Activated T-cell treated with anti-CD3 and anti-CD28 coated beads, Interleukin-2, amount 50 U/mL, for 4 hours (primary cell): ENCODE measurements around the gene CAPZA1. TPM values are rescaled to one million over a fixed set of nuclear protein-coding genes. Genes with fewer than 3 reads are reported as not detected.

Experiments used
- ATAC-seq, 2 donors: fragments of 200-7000 bp; cut with Tn5 transposase; one replicate each; pipeline ENCODE4 v1.10.0; 2021
- DNase-seq: peaks from one replicate; pipeline ENCODE4 v3.0.0-alpha.2; 2020
- H3K27me3 Mint-ChIP-seq: one replicate; pipeline ENCODE4 v1.8.0; 2021; ENCODE audit warnings: low read depth, mixed read lengths
- H3K36me3 Mint-ChIP-seq: one replicate; pipeline ENCODE4 v1.8.0; 2022; ENCODE audit warnings: mixed read lengths; ENCODE audit not compliant: insufficient read depth
- H3K4me1 Mint-ChIP-seq: one replicate; pipeline ENCODE4 v1.8.0; 2021; ENCODE audit warnings: low read depth, mixed read lengths
- H3K4me3 Mint-ChIP-seq: one replicate; pipeline ENCODE4 v1.8.0; 2021; ENCODE audit warnings: mild to moderate bottlenecking, moderate library complexity, mixed read lengths
- H3K9me3 Mint-ChIP-seq: one replicate; pipeline ENCODE4 v1.8.0; 2021; ENCODE audit warnings: mixed read lengths
- total RNA-seq, 3 donors: library from RNA; stranded (reverse); gene quantifications; one replicate each; pipeline ENCODE4 v1.2.1, GENCODE V29; 2021

Gene CAPZA1
- total RNA-seq, 3 donors from 2014 or later: 247 to 263 (median 259) TPM

GRCh38 chr1:112696578-112697314, 77.1 kb downstream of the CAPZA1 start:
- no peak for DNase-seq
- Mint-ChIP-seq H3K36me3 (peaks cover 20% of the 10 kb centered on the region), H3K4me3 (no peak overlapping the region), H3K27me3 (no peaks in the 10 kb centered on the region), H3K4me1 (peaks cover 26% of the 10 kb centered on the region), H3K9me3 (no peaks in the 10 kb centered on the region)
- no peak for ATAC-seq

GRCh38 chr1:112697781-112698201, 78.2 kb downstream of the CAPZA1 start:
- Mint-ChIP-seq H3K4me1 (peaks cover 35% of the 10 kb centered on the region), H3K36me3 (peaks cover 18% of the 10 kb centered on the region), H3K4me3 (no peak overlapping the region), H3K27me3 (no peaks in the 10 kb centered on the region), H3K9me3 (no peaks in the 10 kb centered on the region)
- ATAC-seq: no peak
- DNase-seq: no peak

GRCh38 chr1:112698366-112699310, 79.0 kb downstream of the CAPZA1 start:
- ATAC-seq (no peak), DNase-seq (no peak)
- Mint-ChIP-seq H3K36me3 (peaks cover 15% of the 10 kb centered on the region), H3K9me3 (no peaks in the 10 kb centered on the region), H3K4me1 (peaks cover 41% of the 10 kb centered on the region), H3K4me3 (no peak overlapping the region), H3K27me3 (no peaks in the 10 kb centered on the region)

DNA sequence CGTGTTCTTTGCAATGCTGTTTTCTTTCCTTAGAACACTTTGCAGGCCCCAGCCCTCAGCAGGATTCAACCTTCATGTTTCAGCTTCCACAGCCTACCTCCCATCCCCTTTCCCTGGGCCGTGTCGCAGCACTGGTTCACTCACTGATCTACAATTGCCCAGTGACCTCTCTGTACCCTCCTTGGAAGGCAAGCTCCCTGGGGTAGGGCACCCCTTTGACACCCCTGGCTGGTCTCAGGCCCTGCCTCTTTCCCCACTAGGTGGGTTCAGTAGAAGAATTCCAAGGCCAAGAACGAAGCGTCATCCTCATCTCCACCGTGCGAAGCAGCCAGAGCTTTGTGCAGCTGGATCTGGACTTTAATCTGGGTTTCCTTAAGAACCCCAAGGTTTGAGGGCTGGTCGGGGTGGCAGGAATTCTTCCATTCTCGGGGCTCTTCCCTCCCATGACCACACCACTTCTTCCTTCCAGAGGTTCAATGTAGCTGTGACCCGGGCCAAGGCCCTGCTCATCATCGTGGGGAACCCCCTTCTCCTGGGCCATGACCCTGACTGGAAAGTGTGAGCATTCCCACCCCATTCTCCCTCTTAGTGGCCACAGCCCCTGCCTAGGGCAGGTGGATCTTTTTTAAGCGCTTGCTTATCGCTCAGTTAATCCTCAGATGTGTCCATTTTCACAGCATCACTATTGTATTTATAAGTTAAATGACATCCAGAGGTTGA, 80.0 kb downstream of the CAPZA1 start:
- Mint-ChIP-seq H3K4me1 (peaks cover 49% of the 10 kb centered on the region), H3K36me3 (peaks cover 15% of the 10 kb centered on the region), H3K27me3 (no peaks in the 10 kb centered on the region), H3K4me3 (no peak overlapping the region), H3K9me3 (no peaks in the 10 kb centered on the region)
- ATAC-seq: no peak
- no peak for DNase-seq

DNA sequence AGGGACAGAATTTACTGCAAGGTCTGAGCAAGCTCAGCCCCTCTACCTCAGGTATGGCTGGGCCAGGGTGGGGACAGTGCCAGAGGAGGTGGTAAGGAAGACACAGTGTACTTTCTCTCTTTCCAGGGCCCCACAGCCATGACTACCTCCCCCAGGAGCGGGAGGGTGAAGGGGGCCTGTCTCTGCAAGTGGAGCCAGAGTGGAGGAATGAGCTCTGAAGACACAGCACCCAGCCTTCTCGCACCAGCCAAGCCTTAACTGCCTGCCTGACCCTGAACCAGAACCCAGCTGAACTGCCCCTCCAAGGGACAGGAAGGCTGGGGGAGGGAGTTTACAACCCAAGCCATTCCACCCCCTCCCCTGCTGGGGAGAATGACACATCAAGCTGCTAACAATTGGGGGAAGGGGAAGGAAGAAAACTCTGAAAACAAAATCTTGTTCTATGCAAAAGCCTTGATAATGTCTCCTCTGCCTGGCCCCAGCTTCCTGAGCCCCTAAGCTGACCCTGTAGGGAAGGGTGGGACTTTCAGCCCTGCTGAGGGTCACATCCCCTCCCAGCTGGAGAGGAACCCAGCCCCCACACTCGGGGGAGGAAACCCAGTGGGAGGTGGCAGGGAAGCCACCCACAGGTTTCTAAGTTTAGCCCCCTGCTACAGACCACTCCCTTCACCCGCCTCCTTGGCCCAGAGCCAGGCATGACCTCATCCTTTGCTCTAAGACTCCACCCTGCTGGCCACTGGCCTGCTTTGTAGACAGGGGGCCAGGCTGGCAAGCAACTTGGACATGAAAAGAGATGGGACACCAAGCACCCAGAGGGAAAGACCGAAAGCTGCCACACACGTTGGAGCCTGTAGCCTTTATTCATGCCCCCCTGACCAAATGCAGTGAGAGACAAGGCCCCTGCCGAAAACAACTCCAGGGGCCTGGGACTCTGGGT, 80.9 kb downstream of the CAPZA1 start:
- peaks cover 58% of the 10 kb centered on the region for H3K4me1 Mint-ChIP-seq
- DNase-seq: peak; percentile 65

GRCh38 chr1:112701227-112702066, 81.8 kb downstream of the CAPZA1 start:
- H3K27me3 Mint-ChIP-seq: no peaks in the 10 kb centered on the region
- ATAC-seq: no peak
- peaks cover 13% of the 10 kb centered on the region for H3K36me3 Mint-ChIP-seq
- H3K9me3 Mint-ChIP-seq: no peaks in the 10 kb centered on the region
- H3K4me3 Mint-ChIP-seq: no peak overlapping the region
- DNase-seq: no peak
- H3K4me1 Mint-ChIP-seq: peaks cover 64% of the 10 kb centered on the region

More for the DNA sequence above, 80.9 kb downstream of the CAPZA1 start:
- no peaks in the 10 kb centered on the region for H3K9me3 Mint-ChIP-seq
- H3K4me3 Mint-ChIP-seq: peak overlapping the region; percentile 2
- peaks cover 13% of the 10 kb centered on the region for H3K36me3 Mint-ChIP-seq
- H3K27me3 Mint-ChIP-seq: no peaks in the 10 kb centered on the region
- peak; percentile 27 to 31 for ATAC-seq

- no peak for DNase-seq
- H3K27me3 Mint-ChIP-seq: no peaks in the 10 kb centered on the region
- no peak overlapping the region for H3K4me3 Mint-ChIP-seq
- H3K4me1 Mint-ChIP-seq: peaks cover 64% of the 10 kb centered on the region
- H3K36me3 Mint-ChIP-seq: peaks cover 13% of the 10 kb centered on the region
- H3K9me3 Mint-ChIP-seq: no peaks in the 10 kb centered on the region
- ATAC-seq: no peak
Measured at GRCh38 chr1:112702067-112702395, 82.4 kb downstream of the CAPZA1 start.

DNA sequence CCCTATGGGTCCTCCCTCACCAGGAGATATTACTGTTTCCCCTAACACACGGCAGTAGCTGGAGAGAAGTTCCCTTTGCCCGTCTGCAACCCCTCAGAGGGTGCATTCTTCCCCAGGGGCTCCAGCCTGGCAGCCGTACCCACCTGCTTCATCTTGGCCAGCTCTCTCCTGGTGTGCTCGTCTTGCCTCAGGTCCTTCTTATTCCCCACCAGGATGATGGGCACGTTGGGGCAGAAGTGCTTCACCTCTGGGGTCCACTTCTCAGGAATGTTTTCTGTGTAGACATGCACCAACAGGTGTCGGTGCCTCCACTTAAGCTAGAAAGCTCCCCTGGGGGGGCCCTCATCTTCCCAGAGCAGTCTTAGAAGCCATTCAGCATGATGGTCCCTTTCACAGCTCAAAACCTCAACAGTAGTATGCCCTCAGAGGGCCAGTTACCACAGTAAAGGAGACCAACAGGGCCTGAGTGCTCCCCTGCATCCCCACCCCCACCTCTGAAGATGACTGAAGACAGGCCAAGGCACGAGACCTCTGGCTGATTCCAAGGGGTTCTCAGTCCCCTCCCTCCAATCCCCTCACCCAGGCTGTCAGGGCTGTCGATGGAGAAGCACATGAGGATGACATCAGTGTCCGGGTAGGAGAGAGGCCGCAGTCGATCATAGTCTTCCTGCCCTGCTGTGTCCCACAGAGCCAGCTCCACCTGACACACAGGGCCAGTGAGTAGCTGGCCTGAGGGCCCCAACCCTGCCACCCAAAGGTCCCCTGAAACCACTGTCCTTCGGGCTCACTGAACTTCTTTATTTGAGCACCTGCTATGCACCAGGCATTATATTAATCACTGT, 83.0 kb downstream of the CAPZA1 start:
- no peak overlapping the region for H3K4me3 Mint-ChIP-seq
- DNase-seq (no peak), ATAC-seq (no peak)
- H3K27me3 Mint-ChIP-seq: peaks cover 1% of the 10 kb centered on the region
- H3K36me3 Mint-ChIP-seq: peaks cover 12% of the 10 kb centered on the region
- peaks cover 68% of the 10 kb centered on the region for H3K4me1 Mint-ChIP-seq
- H3K9me3 Mint-ChIP-seq: no peaks in the 10 kb centered on the region

DNA sequence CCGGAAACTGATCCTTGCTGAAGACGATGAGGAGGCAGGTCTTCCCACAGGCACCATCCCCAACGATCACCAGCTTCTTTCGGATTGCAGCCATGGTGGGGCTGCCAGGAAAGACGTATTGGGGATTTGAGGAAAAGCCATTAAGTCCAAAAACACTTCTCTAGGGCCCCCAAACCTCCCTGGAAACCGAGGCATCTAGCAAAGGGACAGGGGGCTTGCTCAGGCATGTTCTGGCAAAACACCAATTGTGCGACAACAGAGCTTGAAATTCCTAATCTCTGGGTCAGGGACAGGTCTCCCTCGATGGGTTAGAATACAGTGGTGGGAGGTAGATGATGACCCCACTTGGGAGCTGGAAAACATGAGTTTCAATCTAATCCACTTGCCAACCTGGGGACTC, 84.1 kb downstream of the CAPZA1 start:
- Mint-ChIP-seq H3K4me3 (no peak overlapping the region), H3K4me1 (peaks cover 69% of the 10 kb centered on the region), H3K36me3 (peaks cover 8% of the 10 kb centered on the region), H3K27me3 (peaks cover 2% of the 10 kb centered on the region), H3K9me3 (no peaks in the 10 kb centered on the region)
- DNase-seq (no peak), ATAC-seq (no peak)

DNA sequence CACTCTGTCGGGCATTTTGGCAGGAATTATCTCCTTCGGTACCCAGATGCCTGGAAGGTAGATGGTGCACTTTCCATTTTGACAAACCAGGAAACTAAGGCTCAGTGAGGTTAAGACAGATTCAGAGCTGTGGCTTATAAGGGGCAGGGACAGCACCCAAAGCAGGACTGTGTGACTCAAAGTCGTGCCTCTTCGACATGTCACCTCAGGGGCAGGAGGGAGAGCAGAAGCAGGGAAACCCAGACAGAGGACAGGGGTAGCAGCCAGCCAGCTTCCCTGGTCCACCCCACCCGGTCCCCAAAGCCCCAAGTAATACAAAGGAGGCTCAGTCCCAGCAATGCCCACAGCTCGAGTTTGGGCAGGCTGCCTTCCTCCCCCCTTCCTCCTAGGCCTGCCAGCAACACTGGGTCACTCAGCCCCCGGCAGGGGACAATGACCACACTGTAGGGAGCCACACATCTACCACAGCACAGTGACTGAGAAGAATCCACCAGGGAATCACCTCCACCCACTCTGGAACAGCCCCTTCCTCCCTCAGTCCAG, 84.8 kb downstream of the CAPZA1 start:
- peaks cover 67% of the 10 kb centered on the region for H3K4me1 Mint-ChIP-seq
- ATAC-seq (peak; percentile 49 to 54), DNase-seq (no peak)
- peaks cover 2% of the 10 kb centered on the region for H3K27me3 Mint-ChIP-seq
- H3K9me3 Mint-ChIP-seq: no peaks in the 10 kb centered on the region
- peaks cover 6% of the 10 kb centered on the region for H3K36me3 Mint-ChIP-seq
- H3K4me3 Mint-ChIP-seq: peak overlapping the region; percentile 75

- ATAC-seq (peak; percentile 42 to 45), DNase-seq (no peak)
- H3K9me3 Mint-ChIP-seq: no peaks in the 10 kb centered on the region
- H3K36me3 Mint-ChIP-seq: peaks cover 6% of the 10 kb centered on the region
- H3K4me3 Mint-ChIP-seq: peak overlapping the region; percentile 75
- H3K27me3 Mint-ChIP-seq: peaks cover 2% of the 10 kb centered on the region
- peaks cover 67% of the 10 kb centered on the region for H3K4me1 Mint-ChIP-seq
Measured at GRCh38 chr1:112704934-112705627, 85.4 kb downstream of the CAPZA1 start.
